BE2C (cell line): Measurements from ENCODE around the gene WNT3.

Source experiments
- DNase-seq: peaks from one replicate; pipeline ENCODE4 v3.0.0-alpha.2; 2020
- H3K27me3 ChIP-seq: fragments of 250-450 bp; sonication (Bioruptor Pico); 2 replicates; pipeline ENCODE4 v1.5.1; 2020; ENCODE audit warnings: mild to moderate bottlenecking
- H3K36me3 ChIP-seq: fragments of 250-450 bp; sonication (Bioruptor Pico); 2 replicates; pipeline ENCODE4 v1.5.1; 2020; ENCODE audit warnings: mild to moderate bottlenecking
- H3K4me1 ChIP-seq: fragments of 250-450 bp; sonication (Bioruptor Pico); 2 replicates; pipeline ENCODE4 v1.5.1; 2020
- H3K4me3 ChIP-seq: 2 replicates; pipeline ENCODE4 v1.5.1; 2011; ENCODE audit warnings: low read depth, low read length
- H3K9me3 ChIP-seq: fragments of 250-450 bp; sonication (Bioruptor Pico); 2 replicates; pipeline ENCODE4 v1.5.1; 2020
- CTCF ChIP-seq: IDR thresholded peaks from 2 replicates; pipeline ENCODE4 v1.5.1; 2012; ENCODE audit warnings: mild to moderate bottlenecking, low read depth, low read length

WNT3 gene

DNA sequence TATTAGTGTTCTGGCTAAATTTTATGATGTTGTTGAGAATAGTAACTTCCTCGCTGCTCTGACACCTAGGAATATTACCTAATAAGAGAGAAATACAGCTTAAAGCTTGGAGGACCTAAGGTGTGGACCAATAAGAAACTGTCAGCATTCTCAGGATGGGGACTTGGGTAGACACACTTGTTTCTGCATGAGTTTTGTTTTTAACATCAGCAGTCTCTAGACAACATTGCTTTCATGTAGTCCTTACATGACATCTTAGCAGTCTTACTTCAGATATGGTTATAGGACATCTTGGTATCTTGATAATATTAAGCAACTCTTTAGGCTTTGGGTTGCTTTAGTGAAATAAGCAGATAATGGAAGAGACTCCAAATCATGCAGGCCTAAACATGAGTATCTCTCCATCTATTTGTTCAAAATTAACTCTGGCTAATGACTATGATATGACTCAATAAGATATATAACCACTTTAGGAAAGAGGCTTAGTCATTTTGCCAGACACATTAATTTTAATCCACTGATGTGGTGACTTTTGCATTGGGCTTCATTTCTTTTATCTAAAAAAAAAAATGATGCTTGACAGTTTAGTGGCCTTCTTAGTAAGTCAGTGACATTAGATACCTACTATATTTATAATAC, 84.5 kb downstream of the WNT3 start:
- H3K9me3 ChIP-seq: no peaks in the 10 kb centered on the region
- no peak overlapping the region for H3K4me3 ChIP-seq
- H3K27me3 ChIP-seq: no peaks in the 10 kb centered on the region
- H3K36me3 ChIP-seq: no peaks in the 10 kb centered on the region
- H3K4me1 ChIP-seq: peaks cover 17% of the 10 kb centered on the region
- DNase-seq: no peak
- TF ChIP-seq CTCF: no peak

GRCh38 chr17:46732754-46733398, 85.6 kb downstream of the WNT3 start:
- no peak overlapping the region for H3K4me3 ChIP-seq
- no peak for TF ChIP-seq CTCF
- no peak for DNase-seq

DNA sequence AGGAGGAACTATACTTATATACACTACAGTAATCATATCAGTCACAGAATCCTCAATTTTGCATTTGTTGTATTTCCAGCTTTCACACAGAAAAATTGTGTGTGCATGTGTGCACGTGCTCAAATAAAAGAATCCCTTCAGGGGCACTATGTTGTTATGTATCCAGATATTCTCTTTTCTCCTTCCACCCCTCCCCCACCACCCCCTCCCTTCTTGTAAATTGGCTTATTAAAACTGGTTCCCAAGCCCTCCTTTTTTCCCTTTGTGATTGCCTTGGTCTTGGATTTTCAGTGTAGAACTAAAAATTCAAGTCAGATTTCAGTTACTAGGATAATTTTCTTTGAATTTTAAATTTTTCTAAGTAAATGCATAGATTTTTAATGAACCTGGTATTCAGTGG, 86.3 kb downstream of the WNT3 start:
- no peaks in the 10 kb centered on the region for H3K36me3 ChIP-seq
- no peak for DNase-seq
- no peak for TF ChIP-seq CTCF
- no peak overlapping the region for H3K4me3 ChIP-seq
- no peaks in the 10 kb centered on the region for H3K9me3 ChIP-seq
- no peaks in the 10 kb centered on the region for H3K27me3 ChIP-seq
- H3K4me1 ChIP-seq: peaks cover 17% of the 10 kb centered on the region

More at GRCh38 chr17:46732754-46733398, 85.6 kb downstream of the WNT3 start:
- Histone ChIP-seq H3K4me1 (peaks cover 17% of the 10 kb centered on the region), H3K9me3 (no peaks in the 10 kb centered on the region), H3K36me3 (no peaks in the 10 kb centered on the region), H3K27me3 (no peaks in the 10 kb centered on the region)

GRCh38 chr17:46730679-46731078, 87.8 kb downstream of the WNT3 start:
- H3K4me1 ChIP-seq: peaks cover 17% of the 10 kb centered on the region
- TF ChIP-seq CTCF: no peak
- no peak overlapping the region for H3K4me3 ChIP-seq
- no peaks in the 10 kb centered on the region for H3K9me3 ChIP-seq
- DNase-seq: no peak
- H3K36me3 ChIP-seq: no peaks in the 10 kb centered on the region
- H3K27me3 ChIP-seq: no peaks in the 10 kb centered on the region

- Histone ChIP-seq H3K9me3 (no peaks in the 10 kb centered on the region), H3K27me3 (no peaks in the 10 kb centered on the region)
Measured at GRCh38 chr17:46730026-46730425, 88.5 kb downstream of the WNT3 start.

More at GRCh38 chr17:46730026-46730425, 88.5 kb downstream of the WNT3 start:
- TF ChIP-seq CTCF: no peak
- Histone ChIP-seq H3K4me3 (no peak overlapping the region), H3K4me1 (peaks cover 17% of the 10 kb centered on the region), H3K36me3 (no peaks in the 10 kb centered on the region)
- no peak for DNase-seq
